ENCODE results near the gene LKAAEAR1. TPM values are rescaled to one million over a fixed set of nuclear protein-coding genes. Genes with fewer than 3 reads are reported as not detected.

Gene LKAAEAR1
- total RNA-seq, 1 donor from 2014 or later = not detected

- peak within 1 kb of the TSS; percentile 86 for H2AFZ ChIP-seq (ENCODE audit: low read depth, low read length)
- FAIRE-seq = no peak
- peak within 1 kb of the TSS; percentile 66 for H3K4me3 ChIP-seq (ENCODE audit: insufficient read depth, low read depth, low read length)
- no peaks in the 10 kb centered on the region for H3K9me3 ChIP-seq (ENCODE audit: insufficient read depth, low read depth, low read length)
- no peak within 1 kb of the TSS for H3K27ac ChIP-seq (ENCODE audit: low read depth, low read length)
- H3K27me3 Mint-ChIP-seq (ENCODE audit: low read depth, unreplicated experiment) = peaks cover 3% of the 10 kb centered on the region
- no peaks in the 10 kb centered on the region for H3K4me1 Mint-ChIP-seq (ENCODE audit: low read depth, unreplicated experiment)
- H3K9ac ChIP-seq (ENCODE audit: low read length) = peak within 1 kb of the TSS; percentile 79
- peaks cover 1% of the 10 kb centered on the region for H3K9me3 Mint-ChIP-seq (ENCODE audit: unreplicated experiment)
- peaks cover 16% of the 10 kb centered on the region for H3K4me1 ChIP-seq (ENCODE audit: insufficient read depth, low read length)
- peak; percentile 42 for DNase-seq (ENCODE audit: low read depth)
- TF ChIP-seq CTCF (IDR thresholded peaks at IDR 0.05; ENCODE audit: insufficient read depth, low read depth, low read length) (no peak), EZH2 (IDR thresholded peaks at IDR 0.05; ENCODE audit: insufficient read depth, low read length) (no peak)
- no peaks in the 10 kb centered on the region for H3K36me3 Mint-ChIP-seq (ENCODE audit: low read depth, unreplicated experiment)
- H3K36me3 ChIP-seq (ENCODE audit: insufficient read depth, low read length) = no peaks in the 10 kb centered on the region
- H3K4me3 Mint-ChIP-seq (ENCODE audit: unreplicated experiment) = peak within 1 kb of the TSS; percentile 85
- peak within 1 kb of the TSS; percentile 96 for H3K4me2 ChIP-seq (ENCODE audit: low read length)
- H3K79me2 ChIP-seq (ENCODE audit: insufficient read depth, low read length) = no peaks in the 10 kb centered on the region
- peaks cover 15% of the 10 kb centered on the region for H4K20me1 ChIP-seq (ENCODE audit: insufficient read depth, low read length)
- H3K27ac Mint-ChIP-seq (ENCODE audit: unreplicated experiment) = no peak within 1 kb of the TSS
- peaks cover 9% of the 10 kb centered on the region for H3K27me3 ChIP-seq (ENCODE audit: insufficient read depth, low read length)
These were observed 4.8 kb downstream of the LKAAEAR1 start, which contains the start of gene RGS19 for GRCh38 chr20:64079273-64080012. Gene RGS19, minus strand, starts transcription at chr20:64079518. Its CDS starts 2,632 bp downstream, at chr20:64076886.

GRCh38 chr20:64078934-64079272 is 5.3 kb downstream of the LKAAEAR1 start:
- Histone ChIP-seq H3K4me2 (ENCODE audit: low read length) (peak overlapping the region; percentile 96), H4K20me1 (ENCODE audit: insufficient read depth, low read length) (peaks cover 15% of the 10 kb centered on the region), H3K9me3 (ENCODE audit: insufficient read depth, low read depth, low read length) (no peaks in the 10 kb centered on the region), H3K27me3 (ENCODE audit: insufficient read depth, low read length) (peaks cover 6% of the 10 kb centered on the region), H3K4me3 (ENCODE audit: insufficient read depth, low read depth, low read length) (peak overlapping the region; percentile 66), H3K4me1 (ENCODE audit: insufficient read depth, low read length) (peaks cover 12% of the 10 kb centered on the region), H2AFZ (ENCODE audit: low read depth, low read length) (no peak overlapping the region), H3K9ac (ENCODE audit: low read length) (peak overlapping the region; percentile 79), H3K27ac (ENCODE audit: low read depth, low read length) (no peak overlapping the region), H3K79me2 (ENCODE audit: insufficient read depth, low read length) (no peaks in the 10 kb centered on the region), H3K36me3 (ENCODE audit: insufficient read depth, low read length) (no peaks in the 10 kb centered on the region)
- Mint-ChIP-seq H3K27ac (ENCODE audit: unreplicated experiment) (no peak overlapping the region), H3K9me3 (ENCODE audit: unreplicated experiment) (no peaks in the 10 kb centered on the region), H3K27me3 (ENCODE audit: low read depth, unreplicated experiment) (no peaks in the 10 kb centered on the region), H3K36me3 (ENCODE audit: low read depth, unreplicated experiment) (no peaks in the 10 kb centered on the region), H3K4me1 (ENCODE audit: low read depth, unreplicated experiment) (no peaks in the 10 kb centered on the region), H3K4me3 (ENCODE audit: unreplicated experiment) (peak overlapping the region; percentile 80)
- no peak for FAIRE-seq
- TF ChIP-seq CTCF (IDR thresholded peaks at IDR 0.05; ENCODE audit: insufficient read depth, low read depth, low read length) (no peak), EZH2 (IDR thresholded peaks at IDR 0.05; ENCODE audit: insufficient read depth, low read length) (no peak)
- no peak for DNase-seq (ENCODE audit: low read depth)
